ENCODE data around the gene TRMT1. TPM values are rescaled to one million over a fixed set of nuclear protein-coding genes. Genes with fewer than 3 reads are reported as not detected.
"Not testable (repeated sequence)": the region's sequence is repeated elsewhere in the genome, so short reads cannot be mapped to it uniquely, and the experiment has no call there.

The TRMT1 gene
- total and polyA plus RNA-seq, 4 donors: 11.8 to 47.5 (median 32.5) TPM

- WGBS (ENCODE audit: insufficient coverage): 0% methylated on average over 33 of the region's 34 CpGs
- H3K27ac ChIP-seq (ENCODE audit: low read depth, low read length): peak overlapping the region; percentile 98
- H3K36me3 ChIP-seq (ENCODE audit: control insufficient read depth, insufficient read depth, low read length): peaks cover 17% of the 10 kb centered on the region
- H3K4me3 ChIP-seq (ENCODE audit: low read depth, low read length): peak overlapping the region; percentile 90
- H3K27me3 ChIP-seq (ENCODE audit: control insufficient read depth, insufficient read depth, low read length): peaks cover 3% of the 10 kb centered on the region
- peaks cover 62% of the 10 kb centered on the region for H3K4me1 ChIP-seq (ENCODE audit: control insufficient read depth, insufficient read depth, low read length)
- no peaks in the 10 kb centered on the region for H3K9me3 ChIP-seq (ENCODE audit: control insufficient read depth, insufficient read depth, low read length)
- DNase-seq (ENCODE audit: low read depth in 4 of 6, low spot score in 6 of 6): peak in 2 of 6 donors; percentile 33 to 59
Measured at GRCh38 chr19:13150931-13151604, 34.5 kb upstream of the TRMT1 start.

GRCh38 chr19:13150187-13150930, 33.8 kb upstream of the TRMT1 start, which contains the start of the genes IER2 and STX10:
TSS of gene IER2 (plus strand) at chr19:13150411. CDS start at chr19:13153187, 2,776 bp downstream.
TSS of gene STX10 (minus strand) at chr19:13150375. CDS start at chr19:13150173, 202 bp downstream.
- Histone ChIP-seq H3K9me3 (ENCODE audit: control insufficient read depth, insufficient read depth, low read length) (no peaks in the 10 kb centered on the region), H3K36me3 (ENCODE audit: control insufficient read depth, insufficient read depth, low read length) (peaks cover 23% of the 10 kb centered on the region), H3K27me3 (ENCODE audit: control insufficient read depth, insufficient read depth, low read length) (peaks cover 3% of the 10 kb centered on the region), H3K4me1 (ENCODE audit: control insufficient read depth, insufficient read depth, low read length) (peaks cover 54% of the 10 kb centered on the region), H3K4me3 (ENCODE audit: low read depth, low read length) (peak within 1 kb of the TSS; percentile 90), H3K27ac (ENCODE audit: low read depth, low read length) (peak within 1 kb of the TSS; percentile 98)
- under 1% methylated on average over 40 of the region's 51 CpGs for WGBS (ENCODE audit: insufficient coverage)
- DNase-seq (ENCODE audit: low read depth in 4 of 6, low spot score in 6 of 6): peak in 4 of 6 donors; percentile 85 to 98 (median 94)

GRCh38 chr19:13149628-13150186, 33.2 kb upstream of the TRMT1 start:
- under 1% methylated on average over 41 of the region's 46 CpGs for WGBS (ENCODE audit: insufficient coverage)
- Histone ChIP-seq H3K27me3 (ENCODE audit: control insufficient read depth, insufficient read depth, low read length) (peaks cover 3% of the 10 kb centered on the region), H3K36me3 (ENCODE audit: control insufficient read depth, insufficient read depth, low read length) (peaks cover 29% of the 10 kb centered on the region), H3K4me1 (ENCODE audit: control insufficient read depth, insufficient read depth, low read length) (peaks cover 48% of the 10 kb centered on the region), H3K4me3 (ENCODE audit: low read depth, low read length) (peak overlapping the region; percentile 90), H3K27ac (ENCODE audit: low read depth, low read length) (peak overlapping the region; percentile 98), H3K9me3 (ENCODE audit: control insufficient read depth, insufficient read depth, low read length) (no peaks in the 10 kb centered on the region)
- peak in 2 of 6 donors; percentile 73 to 75 for DNase-seq (ENCODE audit: low read depth in 4 of 6, low spot score in 6 of 6)

- peaks cover 43% of the 10 kb centered on the region for H3K4me1 ChIP-seq (ENCODE audit: control insufficient read depth, insufficient read depth, low read length)
- not testable (repeated sequence) for H3K27me3 ChIP-seq (ENCODE audit: control insufficient read depth, insufficient read depth, low read length); H3K9me3 ChIP-seq (ENCODE audit: control insufficient read depth, insufficient read depth, low read length); DNase-seq (ENCODE audit: low read depth in 4 of 6, low spot score in 6 of 6)
- peaks cover 33% of the 10 kb centered on the region for H3K36me3 ChIP-seq (ENCODE audit: control insufficient read depth, insufficient read depth, low read length)
- WGBS (ENCODE audit: insufficient coverage): 43% methylated on average over 12 of the region's 17 CpGs
- peak overlapping the region; percentile 90 for H3K4me3 ChIP-seq (ENCODE audit: low read depth, low read length)
- peak overlapping the region; percentile 98 for H3K27ac ChIP-seq (ENCODE audit: low read depth, low read length)
Measured at GRCh38 chr19:13149173-13149627, 32.7 kb upstream of the TRMT1 start.

- H3K36me3 ChIP-seq (ENCODE audit: control insufficient read depth, insufficient read depth, low read length): peaks cover 36% of the 10 kb centered on the region
- no peaks in the 10 kb centered on the region for H3K27me3 ChIP-seq (ENCODE audit: control insufficient read depth, insufficient read depth, low read length)
- DNase-seq (ENCODE audit: low read depth in 4 of 6, low spot score in 6 of 6): no peak
- H3K4me3 ChIP-seq (ENCODE audit: low read depth, low read length): no peak overlapping the region
- H3K27ac ChIP-seq (ENCODE audit: low read depth, low read length): no peak overlapping the region
- H3K4me1 ChIP-seq (ENCODE audit: control insufficient read depth, insufficient read depth, low read length): peaks cover 26% of the 10 kb centered on the region
- 72% methylated on average over 3 of the region's 16 CpGs for WGBS (ENCODE audit: insufficient coverage)
- H3K9me3 ChIP-seq (ENCODE audit: control insufficient read depth, insufficient read depth, low read length): no peaks in the 10 kb centered on the region
Measured at GRCh38 chr19:13146763-13147563, 30.4 kb upstream of the TRMT1 start.

- no peak for DNase-seq (ENCODE audit: low read depth in 4 of 6, low spot score in 6 of 6)
- Histone ChIP-seq H3K27ac (ENCODE audit: low read depth, low read length) (no peak overlapping the region), H3K9me3 (ENCODE audit: control insufficient read depth, insufficient read depth, low read length) (no peaks in the 10 kb centered on the region), H3K4me3 (ENCODE audit: low read depth, low read length) (no peak overlapping the region), H3K4me1 (ENCODE audit: control insufficient read depth, insufficient read depth, low read length) (no peaks in the 10 kb centered on the region), H3K36me3 (ENCODE audit: control insufficient read depth, insufficient read depth, low read length) (peaks cover 79% of the 10 kb centered on the region), H3K27me3 (ENCODE audit: control insufficient read depth, insufficient read depth, low read length) (no peaks in the 10 kb centered on the region)
- no CpG with 5 or more reads among the region's 11 CpGs for WGBS (ENCODE audit: insufficient coverage)
Measured at GRCh38 chr19:13139633-13140311, 23.2 kb upstream of the TRMT1 start.

GRCh38 chr19:13138916-13139198, 22.3 kb upstream of the TRMT1 start:
- Histone ChIP-seq H3K36me3 (ENCODE audit: control insufficient read depth, insufficient read depth, low read length) (peaks cover 77% of the 10 kb centered on the region), H3K4me3 (ENCODE audit: low read depth, low read length) (no peak overlapping the region), H3K4me1 (ENCODE audit: control insufficient read depth, insufficient read depth, low read length) (no peaks in the 10 kb centered on the region), H3K27ac (ENCODE audit: low read depth, low read length) (no peak overlapping the region), H3K27me3 (ENCODE audit: control insufficient read depth, insufficient read depth, low read length) (no peaks in the 10 kb centered on the region), H3K9me3 (ENCODE audit: control insufficient read depth, insufficient read depth, low read length) (no peaks in the 10 kb centered on the region)
- no peak for DNase-seq (ENCODE audit: low read depth in 4 of 6, low spot score in 6 of 6)
- WGBS (ENCODE audit: insufficient coverage): 75% methylated on average over 9 of the region's 10 CpGs

GRCh38 chr19:13138171-13138915, 21.8 kb upstream of the TRMT1 start:
- 91% methylated on average over 35 of the region's 40 CpGs for WGBS (ENCODE audit: insufficient coverage)
- no peak overlapping the region for H3K27ac ChIP-seq (ENCODE audit: low read depth, low read length)

More at GRCh38 chr19:13138171-13138915, 21.8 kb upstream of the TRMT1 start:
- Histone ChIP-seq H3K27me3 (ENCODE audit: control insufficient read depth, insufficient read depth, low read length) (no peaks in the 10 kb centered on the region), H3K36me3 (ENCODE audit: control insufficient read depth, insufficient read depth, low read length) (peaks cover 77% of the 10 kb centered on the region), H3K4me3 (ENCODE audit: low read depth, low read length) (no peak overlapping the region), H3K4me1 (ENCODE audit: control insufficient read depth, insufficient read depth, low read length) (no peaks in the 10 kb centered on the region), H3K9me3 (ENCODE audit: control insufficient read depth, insufficient read depth, low read length) (no peaks in the 10 kb centered on the region)
- DNase-seq (ENCODE audit: low read depth in 4 of 6, low spot score in 6 of 6): no peak

Data from spinal cord (tissue), 10 donors.